AG09319 (cell line): Measurements from ENCODE around the gene SLC35A1.

ENCODE experiments used
- DNase-seq: peaks from one replicate; pipeline ENCODE4 v3.0.0-alpha.2; 2010; ENCODE audit warnings: low read depth; ENCODE audit errors: extremely low read depth
- CTCF ChIP-seq: IDR thresholded peaks from 2 replicates; pipeline ENCODE4 v1.5.1; 2011; ENCODE audit warnings: low read depth, mild to moderate bottlenecking, inconsistent platforms, low read length, moderate library complexity

Gene SLC35A1

GRCh38 chr6:87529221-87529620, 56.4 kb downstream of the SLC35A1 start:
- TF ChIP-seq CTCF, result no peak

GRCh38 chr6:87534377-87535047, 61.7 kb downstream of the SLC35A1 start:
- no peak for DNase-seq
- TF ChIP-seq CTCF, result no peak

More at GRCh38 chr6:87529221-87529620, 56.4 kb downstream of the SLC35A1 start:
- DNase-seq, result no peak

GRCh38 chr6:87538510-87539260, 65.9 kb downstream of the SLC35A1 start:
- no peak for TF ChIP-seq CTCF
- no peak for DNase-seq

GRCh38 chr6:87539554-87539953, 66.8 kb downstream of the SLC35A1 start:
- no peak for TF ChIP-seq CTCF

GRCh38 chr6:87540539-87540938, 67.8 kb downstream of the SLC35A1 start:
- TF ChIP-seq CTCF, result no peak
- no peak for DNase-seq

More at GRCh38 chr6:87539554-87539953, 66.8 kb downstream of the SLC35A1 start:
- no peak for DNase-seq

GRCh38 chr6:87541041-87541440, 68.3 kb downstream of the SLC35A1 start:
- DNase-seq, result no peak
- no peak for TF ChIP-seq CTCF

GRCh38 chr6:87541744-87542143, 69.0 kb downstream of the SLC35A1 start:
- DNase-seq, result no peak
- TF ChIP-seq CTCF, result no peak
